Transverse colon (tissue), 3 donors: ENCODE measurements around the gene TBX1.

Experiments used
- POLR2A ChIP-seq: fragments of 450-650 bp; IDR thresholded peaks from one replicate; pipeline ENCODE4 v1.6.1; 2016; ENCODE audit warnings: antibody characterized with exemption, mild to moderate bottlenecking, moderate library complexity
- TF ChIP-seq, protein P1 (sequence below), 5 experiments: fragments of 200-600 bp in 3 of 5; fragments of 450-650 bp in 2 of 5; sonication (generic) in 3 of 5; IDR thresholded peaks; 1 replicate in 2 of 5; 2 replicates in 3 of 5; pipeline ENCODE4 v1.5.1; 2016 to 2017; ENCODE audit warnings: antibody characterized with exemption in 5 of 5, inconsistent platforms in 3 of 5, mild to moderate bottlenecking in 2 of 5, moderate library complexity in 1 of 5

DNA sequence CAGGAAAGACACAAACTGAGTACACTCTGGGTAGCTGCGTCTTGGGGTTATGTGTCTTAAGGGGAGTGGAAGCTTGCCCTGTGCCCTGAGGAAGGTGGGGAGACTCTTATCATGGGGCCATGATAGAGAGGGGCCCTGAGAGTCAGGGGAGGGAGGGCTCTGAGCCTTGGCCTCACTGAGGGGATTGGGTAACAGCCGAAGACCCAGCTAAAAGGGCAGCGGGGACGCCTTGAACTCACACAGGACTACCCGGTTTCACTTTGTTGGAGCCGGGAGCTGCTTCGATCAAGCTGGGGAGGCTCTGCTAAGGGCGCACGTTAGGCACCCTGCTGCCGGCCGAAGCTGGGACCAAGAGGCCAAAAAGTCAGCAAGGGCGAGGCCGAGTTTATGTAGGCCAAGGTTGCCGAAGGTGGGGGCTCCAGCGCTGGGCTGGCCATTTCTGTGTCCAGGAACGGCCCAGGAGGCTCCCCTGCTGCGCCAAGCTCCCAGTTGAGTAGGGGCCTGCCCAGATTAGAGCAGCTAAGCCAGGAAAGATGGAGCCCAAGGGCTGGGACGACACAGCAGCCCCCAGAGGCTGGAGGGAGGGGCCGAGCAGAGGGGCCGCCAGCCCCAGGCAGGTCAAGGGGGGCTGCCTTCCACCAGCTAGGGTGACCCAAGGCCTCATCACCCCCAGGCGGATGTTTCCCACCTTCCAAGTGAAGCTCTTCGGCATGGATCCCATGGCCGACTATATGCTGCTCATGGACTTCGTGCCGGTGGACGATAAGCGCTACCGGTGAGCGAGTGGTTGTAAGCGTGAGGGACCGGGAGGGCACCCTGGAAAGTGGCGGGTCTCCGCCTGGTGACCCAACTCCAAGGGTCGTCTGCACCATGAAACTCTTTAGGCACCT lies 2.2 kb downstream of the TBX1 start:
- TF ChIP-seq, protein P1, sequence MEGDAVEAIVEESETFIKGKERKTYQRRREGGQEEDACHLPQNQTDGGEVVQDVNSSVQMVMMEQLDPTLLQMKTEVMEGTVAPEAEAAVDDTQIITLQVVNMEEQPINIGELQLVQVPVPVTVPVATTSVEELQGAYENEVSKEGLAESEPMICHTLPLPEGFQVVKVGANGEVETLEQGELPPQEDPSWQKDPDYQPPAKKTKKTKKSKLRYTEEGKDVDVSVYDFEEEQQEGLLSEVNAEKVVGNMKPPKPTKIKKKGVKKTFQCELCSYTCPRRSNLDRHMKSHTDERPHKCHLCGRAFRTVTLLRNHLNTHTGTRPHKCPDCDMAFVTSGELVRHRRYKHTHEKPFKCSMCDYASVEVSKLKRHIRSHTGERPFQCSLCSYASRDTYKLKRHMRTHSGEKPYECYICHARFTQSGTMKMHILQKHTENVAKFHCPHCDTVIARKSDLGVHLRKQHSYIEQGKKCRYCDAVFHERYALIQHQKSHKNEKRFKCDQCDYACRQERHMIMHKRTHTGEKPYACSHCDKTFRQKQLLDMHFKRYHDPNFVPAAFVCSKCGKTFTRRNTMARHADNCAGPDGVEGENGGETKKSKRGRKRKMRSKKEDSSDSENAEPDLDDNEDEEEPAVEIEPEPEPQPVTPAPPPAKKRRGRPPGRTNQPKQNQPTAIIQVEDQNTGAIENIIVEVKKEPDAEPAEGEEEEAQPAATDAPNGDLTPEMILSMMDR (IDR thresholded peaks at IDR 0.05): no peak
- TF ChIP-seq POLR2A: no peak
